ENCODE measurements around the gene DENND6A.
"Not testable (repeated sequence)": the region's sequence is repeated elsewhere in the genome, so short reads cannot be mapped to it uniquely, and the experiment has no call there.

Gene DENND6A

DNA sequence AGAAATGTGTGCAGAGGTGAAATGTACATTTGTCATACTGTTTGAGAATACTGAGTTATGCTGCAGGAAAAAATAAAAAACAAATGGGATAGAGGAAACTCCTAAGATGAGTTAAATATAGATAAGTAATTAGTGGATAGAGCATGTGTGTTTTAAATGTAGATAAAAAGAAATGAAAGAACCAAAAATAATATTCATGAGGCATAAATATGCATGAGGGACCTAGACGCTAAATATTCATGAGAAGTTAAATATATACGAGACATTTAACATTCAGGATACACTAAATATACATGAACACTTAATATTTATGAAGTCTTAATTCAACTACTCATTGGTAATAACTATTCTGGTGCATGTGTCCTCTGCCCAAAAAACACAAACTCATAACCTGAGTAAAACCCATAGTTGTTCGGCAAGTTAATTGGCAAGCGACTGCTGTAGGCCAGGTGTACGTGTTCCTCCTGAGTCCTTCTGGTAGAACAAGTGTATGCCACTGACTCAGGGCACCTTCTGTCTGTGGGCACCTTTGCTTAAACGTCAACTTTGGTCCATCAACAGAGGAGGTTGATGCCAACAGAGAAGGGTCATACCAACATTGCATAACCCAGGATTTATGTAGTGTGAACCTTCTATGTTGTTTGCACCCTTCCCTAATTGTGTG is 24.5 kb upstream of the DENND6A start:
- in situ Hi-C loops (cut with HindIII; ENCODE audit: low sequenced_read_pairs) = no loop called here
- TF ChIP-seq CTCF (IDR thresholded peaks at IDR 0.05; ENCODE audit: low read depth, low read length) = no peak
- H3K4me3 ChIP-seq (ENCODE audit: low read depth, low read length) = no peak overlapping the region
- no peak for DNase-seq (ENCODE audit: low read depth, low spot score)

DNA sequence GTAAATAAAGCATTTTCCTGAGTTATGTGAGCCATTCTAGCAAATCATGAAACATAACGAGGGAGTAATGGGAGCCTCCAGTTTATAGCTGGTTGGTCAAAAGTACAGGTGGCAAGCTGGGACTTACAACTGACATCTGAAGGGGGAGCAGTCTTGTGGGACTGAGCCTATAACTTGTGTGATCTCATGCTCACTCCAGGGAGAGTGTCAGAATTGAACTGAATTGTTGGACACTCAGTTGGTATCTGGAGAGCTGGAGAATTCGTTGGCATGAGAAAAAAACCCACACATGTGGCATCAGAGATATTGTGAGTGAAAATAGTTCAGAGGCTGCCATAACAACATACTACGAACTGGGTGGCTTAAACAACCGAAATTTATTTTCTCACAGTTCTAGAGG is 22.8 kb upstream of the DENND6A start:
- H3K4me3 ChIP-seq (ENCODE audit: low read depth, low read length) = no peak overlapping the region
- TF ChIP-seq CTCF (IDR thresholded peaks at IDR 0.05; ENCODE audit: low read depth, low read length) = no peak
- in situ Hi-C loops (cut with HindIII; ENCODE audit: low sequenced_read_pairs) = no loop called here
- DNase-seq (ENCODE audit: low read depth, low spot score) = no peak

- DNase-seq (ENCODE audit: low read depth, low spot score) = peak; percentile 3
- H3K4me3 ChIP-seq (ENCODE audit: low read depth, low read length) = no peak overlapping the region
- in situ Hi-C loops (cut with HindIII; ENCODE audit: low sequenced_read_pairs) = no loop called here
- no peak for TF ChIP-seq CTCF (IDR thresholded peaks at IDR 0.05; ENCODE audit: low read depth, low read length)
These were observed 16.7 kb upstream of the DENND6A start for GRCh38 chr3:57709559-57709958.

DNA sequence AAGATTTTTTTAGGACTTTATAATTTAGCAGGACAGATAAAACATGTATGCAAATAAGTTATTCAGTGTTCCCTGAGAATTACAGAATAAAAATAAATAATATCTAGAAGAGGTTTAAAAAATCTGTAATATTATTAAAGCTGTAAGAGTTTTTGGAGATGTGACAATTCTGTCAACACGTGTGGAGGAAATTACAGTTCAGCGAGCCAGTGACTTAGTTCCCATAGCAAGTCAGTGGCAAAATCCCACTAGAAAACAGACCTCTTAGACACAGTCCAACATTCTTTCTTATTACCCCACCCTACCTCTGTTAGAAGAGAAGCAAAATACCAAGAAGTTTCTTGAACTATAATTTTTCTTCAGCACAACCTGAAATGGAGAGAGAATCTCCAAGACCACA is 16.2 kb upstream of the DENND6A start:
- in situ Hi-C loops (cut with HindIII; ENCODE audit: low sequenced_read_pairs) = no loop called here
- H3K4me3 ChIP-seq (ENCODE audit: low read depth, low read length) = no peak overlapping the region
- DNase-seq (ENCODE audit: low read depth, low spot score) = no peak
- TF ChIP-seq CTCF (IDR thresholded peaks at IDR 0.05; ENCODE audit: low read depth, low read length) = no peak

DNA sequence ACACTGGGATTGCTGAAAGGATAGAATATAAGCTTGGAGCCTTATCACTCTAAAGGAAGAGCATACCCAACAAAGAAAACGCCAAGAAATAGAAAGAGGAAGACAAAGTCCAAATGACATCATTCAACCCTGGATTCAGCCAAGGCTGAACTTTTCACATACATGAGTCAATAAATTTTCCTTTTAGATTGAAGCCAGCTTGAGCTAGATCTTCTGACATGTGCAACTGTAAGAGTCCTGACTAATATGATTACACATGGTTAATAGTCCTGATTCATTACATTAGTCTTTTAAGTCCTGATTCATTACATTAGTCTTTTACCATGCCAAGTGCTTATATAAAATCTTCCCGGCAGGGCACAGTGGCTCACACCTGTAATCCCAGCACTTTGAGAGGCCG is 13.6 kb upstream of the DENND6A start:
- peak; percentile 47 for DNase-seq (ENCODE audit: low read depth, low spot score)
- H3K4me3 ChIP-seq (ENCODE audit: low read depth, low read length) = no peak overlapping the region
- in situ Hi-C loops (cut with HindIII; ENCODE audit: low sequenced_read_pairs) = no loop called here
- TF ChIP-seq CTCF (IDR thresholded peaks at IDR 0.05; ENCODE audit: low read depth, low read length) = no peak

- H3K4me3 ChIP-seq (ENCODE audit: low read depth, low read length); DNase-seq (ENCODE audit: low read depth, low spot score); in situ Hi-C loops (cut with HindIII; ENCODE audit: low sequenced_read_pairs): not testable (repeated sequence)
These were observed 12.5 kb upstream of the DENND6A start for GRCh38 chr3:57705351-57705750.

DNA sequence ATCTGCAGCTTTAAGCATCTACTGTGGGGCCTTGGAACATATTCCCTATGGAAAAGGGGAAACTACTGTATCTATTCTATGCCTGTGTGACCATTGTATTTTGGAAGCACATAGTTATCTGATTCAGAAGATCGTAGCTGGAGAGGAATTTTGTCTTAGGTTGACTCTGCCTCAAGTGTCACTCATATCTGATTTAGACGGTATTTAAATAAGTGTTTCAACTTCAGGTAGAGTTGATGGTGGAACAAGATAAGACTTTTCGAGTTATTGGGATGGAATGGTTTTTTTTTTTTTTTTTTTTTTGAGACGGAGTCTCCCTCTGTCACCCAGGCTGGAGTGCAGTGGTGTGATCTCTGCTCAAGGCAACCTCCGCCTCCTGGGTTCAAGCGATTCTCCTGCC is 8.9 kb upstream of the DENND6A start:
- DNase-seq (ENCODE audit: low read depth, low spot score) = no peak
- in situ Hi-C loops (cut with HindIII; ENCODE audit: low sequenced_read_pairs) = no loop called here
- H3K4me3 ChIP-seq (ENCODE audit: low read depth, low read length) = no peak overlapping the region
- TF ChIP-seq CTCF (IDR thresholded peaks at IDR 0.05; ENCODE audit: low read depth, low read length) = no peak
